AG09309 (cell line): ENCODE results near the gene RAB40B.

Experiments used
- DNase-seq: peaks from one replicate; pipeline ENCODE4 v3.0.0-alpha.2; 2010; ENCODE audit warnings: low read depth
- H3K4me3 ChIP-seq: 2 replicates; pipeline ENCODE4 v1.5.1; 2011; ENCODE audit warnings: mild to moderate bottlenecking, low read depth, low read length, moderate library complexity; ENCODE audit not compliant: control insufficient read depth
- TF ChIP-seq, protein P1 (sequence below): IDR thresholded peaks from 2 replicates; pipeline ENCODE4 v1.5.1; 2011; ENCODE audit warnings: mild to moderate bottlenecking, low read depth, low read length, inconsistent platforms; ENCODE audit not compliant: insufficient read depth, control insufficient read depth; ENCODE audit errors: missing control alignments

Gene RAB40B

DNA sequence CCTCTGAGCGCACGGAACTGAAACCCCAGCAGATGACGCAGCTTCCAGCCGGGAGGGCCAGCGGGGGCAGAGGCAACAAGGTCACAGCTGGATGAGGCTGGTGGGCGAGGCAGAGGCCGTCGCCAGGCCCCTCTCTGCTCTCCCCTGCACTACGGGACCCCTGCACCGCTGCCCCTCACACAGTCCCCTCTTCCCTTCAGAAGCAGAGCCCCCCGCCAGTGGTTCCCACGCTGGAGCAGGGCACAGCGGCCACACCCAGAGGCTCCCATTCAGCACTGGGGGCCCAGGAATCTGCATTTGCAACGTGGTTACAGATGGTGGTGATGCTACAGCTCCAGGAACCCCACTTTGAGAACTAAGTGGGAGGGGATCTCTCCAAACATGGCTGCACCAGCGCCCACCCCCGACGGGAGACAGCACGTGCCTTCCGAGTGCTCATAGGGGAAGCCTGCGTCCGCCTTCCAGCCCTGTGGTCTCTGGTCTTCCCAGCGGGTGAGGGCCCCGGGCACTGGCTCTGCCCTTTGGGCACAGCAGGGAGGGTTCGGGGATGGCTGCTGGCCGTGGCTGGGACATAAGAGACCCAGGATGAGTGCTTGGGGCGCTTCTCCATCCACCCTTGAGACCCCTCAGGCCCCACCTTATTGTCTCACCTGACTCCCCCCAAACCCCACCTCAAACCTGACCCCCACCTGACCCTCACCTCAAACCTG lies 4.7 kb upstream of the RAB40B start:
- H3K4me3 ChIP-seq = no peak overlapping the region
- no peak for DNase-seq
- TF ChIP-seq, protein P1, sequence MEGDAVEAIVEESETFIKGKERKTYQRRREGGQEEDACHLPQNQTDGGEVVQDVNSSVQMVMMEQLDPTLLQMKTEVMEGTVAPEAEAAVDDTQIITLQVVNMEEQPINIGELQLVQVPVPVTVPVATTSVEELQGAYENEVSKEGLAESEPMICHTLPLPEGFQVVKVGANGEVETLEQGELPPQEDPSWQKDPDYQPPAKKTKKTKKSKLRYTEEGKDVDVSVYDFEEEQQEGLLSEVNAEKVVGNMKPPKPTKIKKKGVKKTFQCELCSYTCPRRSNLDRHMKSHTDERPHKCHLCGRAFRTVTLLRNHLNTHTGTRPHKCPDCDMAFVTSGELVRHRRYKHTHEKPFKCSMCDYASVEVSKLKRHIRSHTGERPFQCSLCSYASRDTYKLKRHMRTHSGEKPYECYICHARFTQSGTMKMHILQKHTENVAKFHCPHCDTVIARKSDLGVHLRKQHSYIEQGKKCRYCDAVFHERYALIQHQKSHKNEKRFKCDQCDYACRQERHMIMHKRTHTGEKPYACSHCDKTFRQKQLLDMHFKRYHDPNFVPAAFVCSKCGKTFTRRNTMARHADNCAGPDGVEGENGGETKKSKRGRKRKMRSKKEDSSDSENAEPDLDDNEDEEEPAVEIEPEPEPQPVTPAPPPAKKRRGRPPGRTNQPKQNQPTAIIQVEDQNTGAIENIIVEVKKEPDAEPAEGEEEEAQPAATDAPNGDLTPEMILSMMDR = no peak

DNA sequence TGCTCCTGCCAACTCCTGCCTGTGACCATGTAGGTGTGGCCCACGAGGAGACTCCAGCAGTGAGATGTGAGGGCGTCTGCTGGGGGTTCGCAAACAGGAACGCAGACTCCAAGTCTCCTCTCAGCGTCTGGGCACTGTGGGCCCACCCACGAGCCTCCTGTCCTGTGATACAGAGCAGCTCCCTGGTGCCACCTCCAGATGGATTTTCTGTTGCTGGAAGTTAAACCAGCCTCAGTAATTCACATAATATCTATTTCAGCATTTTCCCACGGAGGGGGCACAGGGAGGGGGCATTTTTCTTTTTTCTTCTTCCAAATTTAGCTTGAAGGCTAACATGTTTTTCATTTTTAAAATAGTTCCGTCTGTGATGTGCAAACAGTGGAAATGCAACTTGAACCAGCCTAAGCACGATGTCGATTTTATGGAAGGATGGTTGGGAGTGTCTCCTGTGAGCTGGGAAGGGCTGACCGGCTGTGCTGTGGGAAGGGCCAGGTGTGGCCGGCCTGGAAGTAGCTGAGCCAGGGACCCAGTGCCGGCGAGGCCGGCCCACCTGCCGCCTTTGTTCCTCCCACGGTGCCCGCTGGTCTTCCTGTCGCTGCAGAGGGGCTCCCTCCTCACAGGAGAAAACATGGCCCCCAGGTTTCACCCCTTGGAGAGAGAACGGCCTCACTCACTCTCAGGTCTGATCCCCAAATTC lies 3.9 kb upstream of the RAB40B start:
- TF ChIP-seq, protein P1 = no peak
- H3K4me3 ChIP-seq = no peak overlapping the region
- no peak for DNase-seq

DNA sequence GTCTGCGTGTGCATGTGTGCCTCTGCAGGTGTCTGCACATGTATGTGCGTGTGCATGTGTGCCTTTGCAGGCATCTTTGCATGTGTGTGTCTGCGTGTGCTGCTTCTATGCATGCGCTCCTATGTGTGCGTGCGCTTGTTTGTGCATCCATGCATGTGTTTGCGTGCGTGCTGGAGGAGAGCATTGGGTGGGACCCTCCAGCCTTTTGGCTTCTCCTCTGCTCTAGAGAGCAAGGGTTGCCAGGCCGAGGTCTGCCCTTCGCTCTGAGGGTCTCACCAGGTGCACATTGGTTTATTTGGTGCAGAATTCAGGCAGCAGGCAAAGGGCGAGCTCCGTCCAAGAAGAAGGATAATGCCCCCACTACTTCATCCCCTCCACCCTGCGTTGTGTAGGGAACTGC lies 1.1 kb upstream of the RAB40B start:
- TF ChIP-seq, protein P1 = no peak
- no peak for DNase-seq
- no peak overlapping the region for H3K4me3 ChIP-seq

DNA sequence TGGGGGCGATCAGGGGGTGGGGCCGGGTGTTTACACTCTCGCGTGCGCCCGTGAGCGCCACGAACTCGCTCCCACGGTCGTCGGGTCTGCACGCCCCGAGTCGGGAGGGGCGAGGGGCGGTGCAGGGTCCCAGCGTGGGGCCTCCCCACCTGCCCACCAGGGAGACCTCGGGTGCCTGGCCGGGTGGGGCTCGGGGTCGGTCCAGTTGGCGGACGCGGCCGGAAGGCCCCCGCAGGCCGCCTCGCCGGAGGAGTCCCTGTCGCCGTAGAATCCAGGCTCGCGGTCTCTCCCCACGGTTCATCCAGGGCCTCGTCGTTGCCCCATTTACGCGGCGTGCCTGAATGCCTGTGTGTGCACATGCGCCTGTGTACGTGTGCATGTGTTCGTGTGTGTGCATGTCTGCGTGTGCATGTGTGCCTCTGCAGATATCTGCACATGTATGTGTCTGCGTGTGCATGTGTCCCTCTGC lies 510 bp upstream of the RAB40B start:
- DNase-seq = no peak
- H3K4me3 ChIP-seq = peak overlapping the region; percentile 70
- TF ChIP-seq, protein P1 = no peak

DNA sequence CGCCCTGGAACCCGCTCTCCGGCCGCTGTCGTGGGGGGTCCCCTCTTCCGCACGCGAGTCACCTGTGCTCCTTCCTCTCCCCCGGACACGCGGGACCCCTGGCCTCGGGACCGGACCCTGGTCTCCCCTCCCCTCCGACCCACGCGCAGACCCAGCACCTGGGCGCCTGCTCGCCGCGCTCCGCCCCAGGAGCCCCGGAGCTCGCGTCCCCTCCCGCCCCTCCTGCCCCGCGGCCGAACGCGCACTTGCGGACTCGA lies 762 bp downstream of the RAB40B start:
- H3K4me3 ChIP-seq = peak overlapping the region; percentile 55
- TF ChIP-seq, protein P1 = no peak
- DNase-seq = no peak

DNA sequence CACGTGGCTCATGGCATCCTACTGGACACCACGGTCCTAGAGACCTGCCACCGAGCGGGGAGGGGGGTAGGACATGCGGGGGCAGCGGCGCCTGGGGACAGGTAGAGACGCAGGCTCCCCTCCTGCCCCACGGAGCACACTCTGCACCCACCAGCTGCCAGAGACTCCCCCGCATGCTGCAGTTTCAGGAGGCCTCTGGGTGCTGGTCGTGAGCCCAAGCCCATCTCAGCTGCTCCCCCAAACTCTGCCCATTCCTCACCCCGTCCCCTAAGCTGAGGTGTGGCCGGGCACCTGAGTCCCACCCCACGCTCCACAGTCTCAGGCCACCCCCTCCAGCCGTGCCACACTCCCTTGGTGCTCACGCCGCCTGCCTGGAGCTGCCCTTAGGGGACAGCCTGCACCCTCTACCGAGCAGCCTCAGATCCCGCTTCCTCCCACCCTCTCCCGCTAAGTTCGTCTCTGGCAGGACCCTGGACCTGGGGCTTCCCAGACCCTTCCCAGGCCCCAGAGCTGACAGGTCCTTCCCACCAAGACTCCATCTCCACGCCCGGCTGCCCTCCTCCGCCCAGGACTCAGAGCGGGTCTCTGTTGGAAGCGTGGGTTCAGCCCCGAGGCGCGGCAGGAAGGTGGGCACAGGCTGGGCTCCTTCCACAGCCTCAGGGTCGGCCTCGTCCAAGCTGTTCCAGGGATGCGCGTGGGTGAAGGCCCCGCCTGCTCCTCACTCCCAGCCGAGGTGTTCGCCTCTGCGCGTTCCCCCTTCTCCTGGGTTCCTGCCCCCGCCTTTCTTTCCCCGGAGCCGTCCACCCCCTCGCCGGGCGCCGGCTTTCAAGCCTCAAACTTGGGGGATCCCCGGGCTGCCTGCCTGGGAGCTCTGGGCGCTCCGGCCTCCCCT lies 1.3 kb downstream of the RAB40B start:
- H3K4me3 ChIP-seq = peak overlapping the region; percentile 55
- DNase-seq = no peak
- TF ChIP-seq, protein P1 = no peak
